ENCODE data around the gene ZNF506.
"Not testable (repeated sequence)": the region's sequence is repeated elsewhere in the genome, so short reads cannot be mapped to it uniquely, and the experiment has no call there.

The ZNF506 gene

GRCh38 chr19:19849056-19849455, 27.5 kb upstream of the ZNF506 start:
- DNase-seq (ENCODE audit: insufficient read length, low spot score) (no peak), FAIRE-seq (no peak)
- TF ChIP-seq CTCF (IDR thresholded peaks at IDR 0.05; ENCODE audit: insufficient read depth, missing control alignments), result no peak

GRCh38 chr19:19847781-19848180, 26.2 kb upstream of the ZNF506 start:
- no peak for FAIRE-seq
- TF ChIP-seq CTCF (IDR thresholded peaks at IDR 0.05; ENCODE audit: insufficient read depth, missing control alignments), result no peak
- no peak for DNase-seq (ENCODE audit: insufficient read length, low spot score)

- FAIRE-seq (no peak), DNase-seq (ENCODE audit: insufficient read length, low spot score) (no peak)
- TF ChIP-seq CTCF (IDR thresholded peaks at IDR 0.05; ENCODE audit: insufficient read depth, missing control alignments), result no peak
Observed at GRCh38 chr19:19835560-19836038, 14.0 kb upstream of the ZNF506 start.

- DNase-seq (ENCODE audit: insufficient read length, low spot score) (no peak), FAIRE-seq (no peak)
- no peak for TF ChIP-seq CTCF (IDR thresholded peaks at IDR 0.05; ENCODE audit: insufficient read depth, missing control alignments)
Observed at GRCh38 chr19:19826875-19827274, 5.3 kb upstream of the ZNF506 start.

GRCh38 chr19:19823916-19824315, 2.4 kb upstream of the ZNF506 start:
- DNase-seq (ENCODE audit: insufficient read length, low spot score) (no peak), FAIRE-seq (no peak)
- TF ChIP-seq CTCF (IDR thresholded peaks at IDR 0.05; ENCODE audit: insufficient read depth, missing control alignments), result no peak

- not testable (repeated sequence) for FAIRE-seq; DNase-seq (ENCODE audit: insufficient read length, low spot score)
Observed at GRCh38 chr19:19821976-19822375, 426 bp upstream of the ZNF506 start.

- no peak for FAIRE-seq
- no peak for DNase-seq (ENCODE audit: insufficient read length, low spot score)
- TF ChIP-seq CTCF (IDR thresholded peaks at IDR 0.05; ENCODE audit: insufficient read depth, missing control alignments), result no peak
Observed at GRCh38 chr19:19820774-19821320, 703 bp downstream of the ZNF506 start.

GRCh38 chr19:19817357-19817756, 4.2 kb downstream of the ZNF506 start:
- no peak for DNase-seq (ENCODE audit: insufficient read length, low spot score)
- FAIRE-seq, result no peak
- TF ChIP-seq CTCF (IDR thresholded peaks at IDR 0.05; ENCODE audit: insufficient read depth, missing control alignments), result no peak
